GM13977 (cell line): ENCODE measurements around the gene TXNDC2.
A peak's percentile ranks its signal among the peaks of the same experiment; 100 is the strongest.

Experiments used
- DNase-seq: peaks from one replicate; pipeline ENCODE4 v3.0.0; 2012; ENCODE audit warnings: low spot score
- in situ Hi-C: fragments of 300-500 bp; cut with MboI; formaldehyde crosslinking; loops from one replicate; pipeline ENCODE4 v1.12.0; 2022; ENCODE audit warnings: low sequenced_read_pairs, low pct_unique_long_range_greater_than_20kb, mixed read lengths, inconsistent platforms; ENCODE audit not compliant: unreplicated experiment
- TF ChIP-seq, protein P1 (sequence below): IDR thresholded peaks from 2 replicates; pipeline ENCODE4 v1.5.1; 2012; ENCODE audit warnings: mild to moderate bottlenecking, control low read depth; ENCODE audit not compliant: insufficient read depth; ENCODE audit errors: extremely low read depth, missing control alignments

TXNDC2 gene

DNA sequence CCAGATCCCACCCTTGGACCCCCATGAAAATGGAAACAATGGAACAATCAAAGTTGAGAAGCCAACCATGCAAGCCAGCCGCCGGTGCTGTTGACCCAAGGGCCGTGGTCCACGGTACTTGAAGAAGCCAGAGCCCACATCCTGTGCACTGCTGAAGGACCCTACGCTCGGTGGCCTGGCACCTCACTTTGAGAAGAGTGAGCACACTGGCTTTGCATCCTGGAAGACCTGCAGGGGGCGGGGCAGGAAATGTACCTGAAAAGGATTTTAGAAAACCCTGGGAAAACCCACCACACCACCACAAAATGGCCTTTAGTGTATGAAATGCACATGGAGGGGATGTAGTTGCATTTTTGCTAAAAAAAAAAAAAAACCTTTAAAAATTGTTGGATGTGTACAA lies 26.5 kb upstream of the TXNDC2 start:
- DNase-seq: no peak
- in situ Hi-C loops: no loop called here
- TF ChIP-seq, protein P1, sequence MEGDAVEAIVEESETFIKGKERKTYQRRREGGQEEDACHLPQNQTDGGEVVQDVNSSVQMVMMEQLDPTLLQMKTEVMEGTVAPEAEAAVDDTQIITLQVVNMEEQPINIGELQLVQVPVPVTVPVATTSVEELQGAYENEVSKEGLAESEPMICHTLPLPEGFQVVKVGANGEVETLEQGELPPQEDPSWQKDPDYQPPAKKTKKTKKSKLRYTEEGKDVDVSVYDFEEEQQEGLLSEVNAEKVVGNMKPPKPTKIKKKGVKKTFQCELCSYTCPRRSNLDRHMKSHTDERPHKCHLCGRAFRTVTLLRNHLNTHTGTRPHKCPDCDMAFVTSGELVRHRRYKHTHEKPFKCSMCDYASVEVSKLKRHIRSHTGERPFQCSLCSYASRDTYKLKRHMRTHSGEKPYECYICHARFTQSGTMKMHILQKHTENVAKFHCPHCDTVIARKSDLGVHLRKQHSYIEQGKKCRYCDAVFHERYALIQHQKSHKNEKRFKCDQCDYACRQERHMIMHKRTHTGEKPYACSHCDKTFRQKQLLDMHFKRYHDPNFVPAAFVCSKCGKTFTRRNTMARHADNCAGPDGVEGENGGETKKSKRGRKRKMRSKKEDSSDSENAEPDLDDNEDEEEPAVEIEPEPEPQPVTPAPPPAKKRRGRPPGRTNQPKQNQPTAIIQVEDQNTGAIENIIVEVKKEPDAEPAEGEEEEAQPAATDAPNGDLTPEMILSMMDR: no peak

DNA sequence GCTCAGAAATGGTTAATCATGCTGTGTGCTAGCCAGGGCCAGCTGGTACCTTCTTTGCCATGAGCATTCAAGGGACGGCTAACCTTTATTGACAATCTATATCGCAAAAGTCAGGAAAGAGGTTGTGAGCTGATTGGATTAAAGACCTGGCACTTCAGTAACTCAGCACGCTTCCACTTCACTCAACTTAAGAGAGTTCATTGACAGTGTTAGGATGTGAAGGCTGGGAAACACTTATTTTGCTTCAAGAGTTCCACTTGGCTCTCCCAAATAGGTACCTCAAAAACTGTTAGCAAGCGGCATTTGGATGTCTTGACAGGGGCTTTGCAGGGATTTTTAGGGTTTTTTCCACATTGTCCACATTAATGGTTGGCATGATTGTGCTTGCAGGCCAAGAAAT lies 25.1 kb upstream of the TXNDC2 start:
- TF ChIP-seq, protein P1: no peak
- in situ Hi-C loops: no loop called here
- DNase-seq: no peak

DNA sequence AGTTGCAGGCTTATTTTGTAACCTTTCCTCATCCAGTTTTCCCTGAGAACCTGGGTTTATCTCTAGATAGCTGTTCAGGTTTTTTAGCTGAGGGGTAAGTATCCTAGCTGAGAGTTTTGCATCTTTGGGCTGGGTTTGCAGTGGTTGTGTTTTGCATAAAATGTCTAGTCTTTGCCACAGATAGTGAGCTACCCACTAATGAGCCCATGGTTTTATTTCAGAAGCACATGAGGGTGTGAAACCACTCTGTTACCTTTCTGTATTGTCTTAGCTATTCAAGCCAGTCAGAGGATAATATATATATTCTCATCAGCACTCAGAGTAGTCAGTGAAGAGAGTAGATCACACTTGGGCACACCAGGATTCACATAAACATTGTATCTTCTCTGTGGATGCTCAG lies 24.6 kb upstream of the TXNDC2 start:
- peak; percentile 45 for DNase-seq
- TF ChIP-seq, protein P1: no peak
- in situ Hi-C loops: no loop called here

DNA sequence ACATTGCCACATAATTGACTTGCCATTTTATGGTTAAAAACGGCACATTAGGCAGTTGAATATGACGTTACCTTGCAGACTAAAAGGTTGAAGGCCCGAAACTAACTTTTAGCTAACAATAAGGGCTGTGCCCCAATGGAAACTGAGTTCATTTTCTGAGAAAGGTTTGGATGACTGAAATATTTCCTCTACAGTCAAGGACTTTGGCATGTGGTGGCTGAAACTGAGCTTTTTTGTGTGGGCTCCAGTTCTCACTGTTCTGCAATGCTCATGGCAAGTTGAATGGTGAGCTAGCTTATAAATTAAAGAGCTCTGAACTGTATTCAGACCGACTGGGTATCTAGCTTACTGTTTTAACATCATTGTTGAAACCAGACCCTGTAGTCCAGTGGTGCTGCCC lies 23.8 kb upstream of the TXNDC2 start:
- peak; percentile 42 for DNase-seq
- in situ Hi-C loops: no loop called here
- TF ChIP-seq, protein P1: no peak

DNA sequence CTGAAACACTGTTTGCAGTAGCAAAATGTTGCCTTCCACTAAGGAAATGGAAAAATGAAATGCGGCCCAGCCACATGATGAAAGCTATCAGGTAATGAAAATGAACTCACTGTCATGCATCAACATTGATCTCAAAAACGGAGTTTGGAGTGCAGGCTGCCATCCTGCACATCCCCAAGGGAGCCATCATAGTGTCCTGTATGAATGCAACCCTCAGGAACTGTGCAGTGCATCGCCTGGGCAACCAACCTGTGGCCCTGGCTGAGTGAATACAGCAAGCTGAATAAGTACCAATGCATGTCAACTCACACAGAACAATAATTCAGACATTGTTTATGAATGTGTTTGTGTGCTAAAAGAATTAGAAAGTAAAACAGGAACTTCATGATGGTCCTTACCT lies 23.1 kb upstream of the TXNDC2 start:
- TF ChIP-seq, protein P1: no peak
- in situ Hi-C loops: no loop called here
- no peak for DNase-seq

DNA sequence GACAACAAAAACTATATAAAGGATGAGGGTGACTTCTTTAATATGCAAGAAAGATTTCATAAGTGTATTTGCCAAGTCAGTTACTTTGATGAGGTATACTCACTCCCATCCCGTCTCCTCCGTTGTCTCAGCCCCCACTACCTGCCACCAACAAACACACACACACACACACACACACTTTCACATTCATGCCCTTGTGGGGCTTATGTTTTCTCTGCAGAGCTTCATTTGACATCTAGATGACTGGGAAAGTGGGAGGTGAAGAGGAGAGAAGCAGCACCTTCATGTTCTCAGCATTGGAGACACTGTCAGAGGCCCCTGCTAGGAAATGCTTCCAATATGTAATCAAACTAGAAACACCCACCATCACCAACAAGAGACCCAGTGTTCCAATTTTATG lies 22.5 kb upstream of the TXNDC2 start:
- TF ChIP-seq, protein P1: no peak
- in situ Hi-C loops: no loop called here
- DNase-seq: no peak
